Measurements from ENCODE around the gene COL5A2. TPM values are rescaled to one million over a fixed set of nuclear protein-coding genes. Genes with fewer than 3 reads are reported as not detected.

COL5A2 gene
- total and polyA plus RNA-seq, 4 donors: 45.5 to 387 (median 118) TPM

GRCh38 chr2:188983427-188984064 lies 196.0 kb downstream of the COL5A2 start:
- Histone ChIP-seq H3K27ac (ENCODE audit: low read depth, low read length) (peak overlapping the region; percentile 42), H3K36me3 (ENCODE audit: control insufficient read depth, insufficient read depth, low read length) (no peaks in the 10 kb centered on the region), H3K4me1 (ENCODE audit: control insufficient read depth, insufficient read depth, low read length) (no peaks in the 10 kb centered on the region), H3K4me3 (ENCODE audit: low read depth, low read length) (peak overlapping the region; percentile 12), H3K9me3 (ENCODE audit: control insufficient read depth, insufficient read depth, low read length) (no peaks in the 10 kb centered on the region), H3K27me3 (ENCODE audit: control insufficient read depth, insufficient read depth, low read length) (no peaks in the 10 kb centered on the region)
- no peak for DNase-seq (ENCODE audit: low read depth in 4 of 6, low spot score in 6 of 6)
- 93% methylated on average over 2 of the region's 4 CpGs for WGBS (ENCODE audit: insufficient coverage)

Small RNA genes within 50 kb of the gene (small RNA-seq; reads per million reads assigned to genes)
- 0.26 reads per million, percentile 20 among the genes with 10 or more reads in this experiment for gene MIR3129 (ENCODE audit: low replicate concordance)

Other genes with a start within 250 kb of the COL5A2 start
- gene COL3A1, start 205.4 kb downstream of the COL5A2 start, total RNA-seq: 1,000 to 10,000 TPM; 2,960 to 3,051 TPM
- 100 to 1,000 TPM; 391 to 797 TPM for gene COL3A1, start 205.4 kb downstream of the COL5A2 start, polyA plus RNA-seq (ENCODE audit: insufficient read length in 2 of 2)

Data from spinal cord (tissue), 10 donors.